PC-9 (cell line): Measurements from ENCODE around the gene SRC. TPM values are rescaled to one million over a fixed set of nuclear protein-coding genes. Genes with fewer than 3 reads are reported as not detected.

Source experiments
- BruUV-seq: library from RNA; stranded (reverse); fragments of 400-500 nt; replicated peaks from 2 replicates; lab custom pipeline; 2021; lab: Mats Ljungman, UMichigan
- CTCF ChIA-PET: fragments of 300-600 bp; sonication (Branson Sonifier 250); formaldehyde crosslinking; loops from one replicate; lab custom pipeline; 2022; ENCODE audit warnings: antibody characterized with exemption; lab: Charles Lee
- POLR2A ChIA-PET: fragments of 300-600 bp; sonication (Branson Sonifier 250); formaldehyde crosslinking; loops from one replicate; lab custom pipeline; 2022; ENCODE audit warnings: antibody characterized with exemption; ENCODE audit not compliant: unreplicated experiment; lab: Charles Lee
- DNase-seq, 2 experiments: peaks; one replicate each; pipeline versions ENCODE4 v3.0.0 to v3.0.0-alpha.2; 2015 to 2022; ENCODE audit warnings: mixed read lengths in 1 of 2
- H2AFZ ChIP-seq: fragments of 200-600 bp; sonication (generic); 2 replicates; pipeline ENCODE4 v1.8.1; 2017; ENCODE audit warnings: antibody characterized with exemption
- H3F3A ChIP-seq: fragments of 200-600 bp; sonication (generic); 2 replicates; pipeline ENCODE4 v1.8.1; 2017; ENCODE audit warnings: antibody characterized with exemption, mild to moderate bottlenecking, low read depth; ENCODE audit not compliant: insufficient read depth
- H3K27ac ChIP-seq: fragments of 200-600 bp; sonication (generic); 2 replicates; pipeline ENCODE4 v1.6.1; 2016; ENCODE audit warnings: mixed run types
- H3K27me3 ChIP-seq: fragments of 200-600 bp; sonication (generic); 2 replicates; pipeline ENCODE4 v1.6.1; 2016; ENCODE audit warnings: low read depth, mixed run types; ENCODE audit not compliant: insufficient read depth
- H3K36me3 ChIP-seq: fragments of 200-600 bp; sonication (generic); 2 replicates; pipeline ENCODE4 v1.6.1; 2016; ENCODE audit warnings: low read depth, mixed run types
- H3K4me1 ChIP-seq: fragments of 200-600 bp; sonication (generic); replicated peaks from 2 replicates; pipeline ENCODE4 v1.6.1; 2016; ENCODE audit warnings: mixed run types; ENCODE audit not compliant: insufficient read depth
- H3K4me2 ChIP-seq: fragments of 200-600 bp; sonication (generic); 2 replicates; pipeline ENCODE4 v1.6.1; 2017; ENCODE audit warnings: mixed run types
- H3K4me3 ChIP-seq: fragments of 200-600 bp; sonication (generic); 2 replicates; pipeline ENCODE4 v1.6.1; 2016; ENCODE audit warnings: mixed run types
- H3K79me2 ChIP-seq: fragments of 200-600 bp; sonication (generic); 2 replicates; pipeline ENCODE4 v1.6.1; 2017; ENCODE audit warnings: low read depth, mixed run types
- H3K9me2 ChIP-seq: fragments of 200-600 bp; sonication (generic); 2 replicates; pipeline ENCODE4 v1.8.1; 2017; ENCODE audit warnings: mild to moderate bottlenecking; ENCODE audit not compliant: insufficient read depth
- H3K9me3 ChIP-seq: fragments of 200-600 bp; sonication (generic); 2 replicates; pipeline ENCODE4 v1.8.1; 2016; ENCODE audit warnings: low read depth; ENCODE audit not compliant: insufficient read depth
- H4K20me1 ChIP-seq: fragments of 200-600 bp; sonication (generic); 2 replicates; pipeline ENCODE4 v1.8.1; 2017; ENCODE audit not compliant: insufficient read depth
- EZH2 ChIP-seq: fragments of 200-600 bp; sonication (generic); IDR thresholded peaks from 2 replicates; pipeline ENCODE4 v1.8.0; 2017; ENCODE audit warnings: antibody characterized with exemption, low read depth
- intact Hi-C: fragments of 100-400 bp; cut with micrococcal nuclease; formaldehyde crosslinking; loops from one replicate; pipeline ENCODE4 v1.10.0; 2022; ENCODE audit not compliant: unreplicated experiment
- total RNA-seq: library from RNA; stranded (reverse); gene quantifications from 2 replicates; pipeline ENCODE4 v1.2.3, GENCODE V29; 2021
- TF ChIP-seq, protein P1 (sequence below): fragments of 200-600 bp; sonication (generic); conservative IDR thresholded peaks from 2 replicates; pipeline ENCODE4 v1.6.1; 2017; ENCODE audit warnings: mixed run types, antibody characterized with exemption, mild to moderate bottlenecking, moderate library complexity

The SRC gene
- total RNA-seq, 1 experiment from 2014 or later = 58.4 TPM

- no peaks in the 10 kb centered on the region for H3K4me1 ChIP-seq
- no peaks in the 10 kb centered on the region for H3F3A ChIP-seq
- no peak overlapping the region for H3K4me3 ChIP-seq
- no peaks in the 10 kb centered on the region for H3K36me3 ChIP-seq
- H4K20me1 ChIP-seq = no peaks in the 10 kb centered on the region; the same call in 1 of the 2 replicates
- H3K9me3 ChIP-seq = no peaks in the 10 kb centered on the region
- no peak overlapping the region for H3K4me2 ChIP-seq
- H3K9me2 ChIP-seq = no peaks in the 10 kb centered on the region
- H3K27me3 ChIP-seq = no peaks in the 10 kb centered on the region
- ChIA-PET POLR2A (no interaction called here), CTCF (no interaction called here)
- intact Hi-C loops = no loop called here
- no TSS peak for BruUV-seq
- no peak overlapping the region for H3K27ac ChIP-seq
- DNase-seq = no peak
- H3K79me2 ChIP-seq = no peaks in the 10 kb centered on the region
- H2AFZ ChIP-seq = no peak overlapping the region
- no peak for TF ChIP-seq EZH2
- TF ChIP-seq, protein P1, sequence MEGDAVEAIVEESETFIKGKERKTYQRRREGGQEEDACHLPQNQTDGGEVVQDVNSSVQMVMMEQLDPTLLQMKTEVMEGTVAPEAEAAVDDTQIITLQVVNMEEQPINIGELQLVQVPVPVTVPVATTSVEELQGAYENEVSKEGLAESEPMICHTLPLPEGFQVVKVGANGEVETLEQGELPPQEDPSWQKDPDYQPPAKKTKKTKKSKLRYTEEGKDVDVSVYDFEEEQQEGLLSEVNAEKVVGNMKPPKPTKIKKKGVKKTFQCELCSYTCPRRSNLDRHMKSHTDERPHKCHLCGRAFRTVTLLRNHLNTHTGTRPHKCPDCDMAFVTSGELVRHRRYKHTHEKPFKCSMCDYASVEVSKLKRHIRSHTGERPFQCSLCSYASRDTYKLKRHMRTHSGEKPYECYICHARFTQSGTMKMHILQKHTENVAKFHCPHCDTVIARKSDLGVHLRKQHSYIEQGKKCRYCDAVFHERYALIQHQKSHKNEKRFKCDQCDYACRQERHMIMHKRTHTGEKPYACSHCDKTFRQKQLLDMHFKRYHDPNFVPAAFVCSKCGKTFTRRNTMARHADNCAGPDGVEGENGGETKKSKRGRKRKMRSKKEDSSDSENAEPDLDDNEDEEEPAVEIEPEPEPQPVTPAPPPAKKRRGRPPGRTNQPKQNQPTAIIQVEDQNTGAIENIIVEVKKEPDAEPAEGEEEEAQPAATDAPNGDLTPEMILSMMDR = no peak
These were observed 37.6 kb upstream of the SRC start for GRCh38 chr20:37308086-37309050.

DNA sequence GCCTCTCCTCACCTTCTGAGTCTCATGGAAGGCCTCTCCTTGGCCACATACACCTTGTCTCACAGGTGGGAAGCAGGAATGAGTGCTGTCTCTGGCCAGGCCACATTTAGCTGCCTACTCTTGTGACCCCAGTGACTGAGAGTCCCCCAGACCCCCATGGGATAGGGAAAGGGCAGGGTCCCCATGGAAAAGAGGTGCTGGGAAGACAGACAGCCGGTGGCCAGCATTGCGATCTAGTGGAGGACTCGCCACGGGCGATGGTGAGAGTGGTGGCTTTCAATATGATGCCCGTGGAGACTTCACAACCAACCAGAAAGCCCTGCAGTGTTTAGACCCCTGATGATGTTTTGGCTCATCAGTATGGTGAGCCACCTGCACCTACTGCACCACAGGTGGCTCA is 36.6 kb upstream of the SRC start:
- H3K27me3 ChIP-seq = no peaks in the 10 kb centered on the region
- H3K36me3 ChIP-seq = no peaks in the 10 kb centered on the region
- DNase-seq = no peak

DNA sequence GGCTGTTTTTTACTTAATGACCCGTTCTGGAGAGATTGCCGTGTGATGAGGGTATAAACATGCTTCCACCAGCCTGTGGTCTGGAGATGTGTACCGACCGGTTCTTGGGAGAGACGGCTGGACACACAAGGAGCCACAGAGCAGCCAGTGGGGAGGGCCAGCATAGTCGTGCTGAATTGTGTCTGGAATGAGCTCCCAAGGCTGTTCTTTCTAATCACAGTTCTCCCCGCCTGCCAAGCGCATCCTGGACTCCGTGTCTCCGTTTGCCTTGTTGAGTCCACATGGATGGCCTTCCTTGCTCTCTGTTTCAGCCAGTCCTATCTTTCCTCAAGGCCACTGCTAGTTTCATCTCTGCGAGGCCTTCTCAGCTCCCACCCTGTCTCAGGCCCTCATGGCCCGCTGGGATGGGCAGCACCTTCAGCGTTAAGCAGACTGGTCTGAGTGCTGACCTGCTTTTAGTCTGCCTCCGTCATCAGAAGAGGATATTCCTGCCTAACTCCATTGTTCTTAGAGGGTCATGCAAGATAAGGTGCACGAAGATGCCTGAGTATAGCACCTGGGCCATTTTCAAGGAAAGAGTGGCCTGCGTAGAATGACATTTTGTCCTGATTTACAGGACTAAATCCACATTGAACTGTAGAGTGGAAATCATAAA is 35.9 kb upstream of the SRC start:
- Histone ChIP-seq H3K27me3 (no peaks in the 10 kb centered on the region), H3K4me1 (no peaks in the 10 kb centered on the region), H4K20me1 (no peaks in the 10 kb centered on the region; the same call in 1 of the 2 replicates), H3K27ac (no peak overlapping the region), H3K4me2 (no peak overlapping the region), H3K9me3 (no peaks in the 10 kb centered on the region), H2AFZ (no peak overlapping the region), H3F3A (no peaks in the 10 kb centered on the region), H3K79me2 (no peaks in the 10 kb centered on the region), H3K36me3 (no peaks in the 10 kb centered on the region), H3K4me3 (no peak overlapping the region), H3K9me2 (no peaks in the 10 kb centered on the region)
- POLR2A ChIA-PET = no interaction called here
- no peak for DNase-seq
- BruUV-seq = no TSS peak
- TF ChIP-seq, protein P1 = no peak
- no peak for TF ChIP-seq EZH2
- CTCF ChIA-PET = no interaction called here
- intact Hi-C loops = no loop called here

More for the DNA sequence above, 36.6 kb upstream of the SRC start:
- ChIA-PET POLR2A (no interaction called here), CTCF (no interaction called here)
- Histone ChIP-seq H3K9me3 (no peaks in the 10 kb centered on the region), H3F3A (no peaks in the 10 kb centered on the region), H4K20me1 (no peaks in the 10 kb centered on the region; the same call in 1 of the 2 replicates), H3K27ac (no peak overlapping the region), H3K4me2 (no peak overlapping the region), H3K4me3 (no peak overlapping the region), H3K4me1 (no peaks in the 10 kb centered on the region), H3K9me2 (no peaks in the 10 kb centered on the region), H2AFZ (no peak overlapping the region), H3K79me2 (no peaks in the 10 kb centered on the region)
- intact Hi-C loops = no loop called here
- BruUV-seq = no TSS peak
- TF ChIP-seq EZH2 = no peak
- TF ChIP-seq, protein P1 = no peak
